BLaER1 treated with 17β-estradiol and CSF1 and Interleukin-3, amounts not matched to agents 10 nM and 100 nM (cell line): ENCODE measurements around the gene FAM83G.

Experiments used
- H3K27ac ChIP-seq, 11 experiments: shearing (Covaris generic); formaldehyde crosslinking; 2 replicates each; pipeline ENCODE4 v1.8.1; 2022
- H3K27me3 ChIP-seq, 11 experiments: shearing (Covaris generic); formaldehyde crosslinking; 2 replicates each; pipeline ENCODE4 v1.8.1; 2022
- H3K36me3 ChIP-seq, 11 experiments: shearing (Covaris generic); formaldehyde crosslinking; 2 replicates each; pipeline ENCODE4 v1.8.1; 2022
- H3K4me1 ChIP-seq, 10 experiments: shearing (Covaris generic); formaldehyde crosslinking; 2 replicates each; pipeline ENCODE4 v1.8.1; 2022
- H3K4me2 ChIP-seq, 11 experiments: shearing (Covaris generic); formaldehyde crosslinking; 2 replicates each; pipeline ENCODE4 v1.8.1; 2022
- H3K4me3 ChIP-seq, 10 experiments: shearing (Covaris generic); formaldehyde crosslinking; 2 replicates each; pipeline ENCODE4 v1.8.1; 2022
- H3K9ac ChIP-seq, 11 experiments: shearing (Covaris generic); formaldehyde crosslinking; 2 replicates each; pipeline ENCODE4 v1.8.1; 2022
- H3K9me3 ChIP-seq, 11 experiments: shearing (Covaris generic); formaldehyde crosslinking; replicated peaks in 1 of 11; 2 replicates each; pipeline ENCODE4 v1.8.1; 2022
- H4K20me1 ChIP-seq, 11 experiments: shearing (Covaris generic); formaldehyde crosslinking; 2 replicates each; pipeline ENCODE4 v1.8.1; 2022
- Cebpa-rat ChIP-seq, 11 experiments: shearing (Covaris generic); IDR thresholded peaks; 2 replicates each; pipeline ENCODE4 v1.8.1; 2022

FAM83G gene

DNA sequence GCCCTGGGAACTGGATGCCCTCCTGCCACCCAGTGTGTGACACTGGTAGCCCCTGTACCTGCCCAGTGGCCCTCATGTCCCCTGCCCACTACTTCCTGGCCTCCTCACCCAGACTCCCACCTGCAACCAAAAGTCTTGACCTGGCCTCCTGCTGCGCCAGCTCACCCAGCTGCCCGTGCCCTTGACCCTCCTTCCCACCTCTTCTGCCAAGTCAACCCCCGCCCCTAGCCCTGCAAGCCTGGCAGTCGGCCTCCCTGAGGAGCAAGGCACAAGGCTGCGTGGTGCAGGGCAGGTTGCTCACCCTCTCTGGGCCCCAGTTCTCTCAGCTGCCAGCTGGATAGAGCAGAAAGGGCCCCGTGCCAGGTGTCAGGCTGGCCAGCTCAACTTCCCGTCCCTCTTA, 12.3 kb upstream of the FAM83G start:
- no peaks in the 10 kb centered on the region for H3K27me3 ChIP-seq
- peaks cover 5 to 24% (median 14%) of the 10 kb centered on the region in 10 experiments; a peak in 16 of 20 replicates for H3K4me1 ChIP-seq
- no peak for TF ChIP-seq Cebpa-rat (IDR thresholded peaks at IDR 0.05)

DNA sequence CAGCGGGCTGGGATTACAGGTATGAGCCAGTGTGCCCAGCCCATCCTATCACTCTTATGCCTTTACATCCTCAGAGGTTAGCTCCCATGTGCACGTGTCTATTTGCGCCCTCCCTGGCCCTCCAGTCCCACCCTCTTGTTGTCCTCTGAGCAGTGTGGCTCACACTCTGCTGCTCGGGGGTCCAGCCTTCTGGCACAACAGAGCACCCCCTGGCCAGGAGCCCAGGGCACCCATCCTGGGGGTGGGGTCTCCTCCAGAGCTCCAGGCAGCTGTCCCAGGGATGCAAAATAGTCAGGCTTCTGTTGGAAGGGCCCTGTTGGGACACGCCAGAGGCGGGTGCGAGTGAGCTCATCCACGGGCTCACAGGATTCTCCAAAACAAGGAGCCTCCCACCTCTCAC, 11.7 kb upstream of the FAM83G start:
- H3K27me3 ChIP-seq = no peaks in the 10 kb centered on the region
- no peak overlapping the region for H3K27ac ChIP-seq
- peaks cover 0 to 42% (median 25%) of the 10 kb centered on the region in 11 experiments; a peak in 16 of 22 replicates for H4K20me1 ChIP-seq
- no peak overlapping the region for H3K4me2 ChIP-seq
- H3K4me3 ChIP-seq = no peak overlapping the region
- TF ChIP-seq Cebpa-rat (IDR thresholded peaks at IDR 0.05) = no peak
- H3K9ac ChIP-seq = 0 out of 22 replicates have a peak overlapping the region, but pooled peaks of 1 of the 11 experiments have one; percentile 8
- peaks cover 3 to 13% (median 6%) of the 10 kb centered on the region in 11 experiments; a peak in 20 of 22 replicates for H3K36me3 ChIP-seq
- H3K9me3 ChIP-seq = no peaks in the 10 kb centered on the region
- H3K4me1 ChIP-seq = peaks cover 5 to 30% (median 14%) of the 10 kb centered on the region in 10 experiments; a peak in 17 of 20 replicates

More for the DNA sequence above, 12.3 kb upstream of the FAM83G start:
- Histone ChIP-seq H3K9me3 (no peaks in the 10 kb centered on the region), H3K9ac (0 out of 22 replicates have a peak overlapping the region, but pooled peaks of 2 of the 11 experiments have one; percentile 2 to 8), H3K4me2 (no peak overlapping the region), H3K4me3 (no peak overlapping the region), H3K36me3 (peaks cover 9 to 19% (median 12%) of the 10 kb centered on the region in 11 experiments; a peak in 21 of 22 replicates), H3K27ac (no peak overlapping the region), H4K20me1 (peaks cover 0 to 48% (median 31%) of the 10 kb centered on the region in 11 experiments; a peak in 16 of 22 replicates)

DNA sequence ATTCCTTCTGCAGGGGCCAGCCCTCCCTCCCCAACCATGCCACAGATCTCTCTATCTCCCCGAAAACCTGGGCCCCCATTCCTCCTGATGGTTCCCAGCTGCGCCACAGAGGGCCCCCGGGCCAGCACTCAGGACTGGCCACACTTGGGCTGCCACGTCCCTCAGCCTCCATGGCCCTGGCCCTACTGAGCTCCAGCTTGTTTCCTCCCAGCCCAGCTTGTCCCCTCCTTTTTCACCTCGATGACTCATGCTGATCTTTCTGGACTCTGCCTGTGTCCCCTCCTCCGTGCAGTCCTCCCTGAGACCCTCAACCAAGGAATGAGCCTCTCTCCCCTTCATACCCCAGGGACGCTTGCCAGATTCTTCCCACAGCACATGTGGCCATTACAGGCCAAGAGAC, 10.9 kb upstream of the FAM83G start:
- no peaks in the 10 kb centered on the region for H3K9me3 ChIP-seq
- H3K4me2 ChIP-seq = peak overlapping the region in 3 of 11 experiments; percentile 53 to 67 (median 53); a peak in 4 of 22 replicates
- peaks cover 6 to 38% (median 19%) of the 10 kb centered on the region in 10 experiments; a peak in 17 of 20 replicates for H3K4me1 ChIP-seq
- H3K9ac ChIP-seq = no peak overlapping the region
- no peak overlapping the region for H3K27ac ChIP-seq
- H4K20me1 ChIP-seq = peaks cover 0 to 33% (median 16%) of the 10 kb centered on the region in 11 experiments; a peak in 13 of 22 replicates
- no peak for TF ChIP-seq Cebpa-rat (IDR thresholded peaks at IDR 0.05)
- no peak overlapping the region for H3K4me3 ChIP-seq
- no peaks in the 10 kb centered on the region for H3K27me3 ChIP-seq
- H3K36me3 ChIP-seq = peaks cover 0 to 4% (median 0%) of the 10 kb centered on the region in 11 experiments; a peak in 3 of 22 replicates

DNA sequence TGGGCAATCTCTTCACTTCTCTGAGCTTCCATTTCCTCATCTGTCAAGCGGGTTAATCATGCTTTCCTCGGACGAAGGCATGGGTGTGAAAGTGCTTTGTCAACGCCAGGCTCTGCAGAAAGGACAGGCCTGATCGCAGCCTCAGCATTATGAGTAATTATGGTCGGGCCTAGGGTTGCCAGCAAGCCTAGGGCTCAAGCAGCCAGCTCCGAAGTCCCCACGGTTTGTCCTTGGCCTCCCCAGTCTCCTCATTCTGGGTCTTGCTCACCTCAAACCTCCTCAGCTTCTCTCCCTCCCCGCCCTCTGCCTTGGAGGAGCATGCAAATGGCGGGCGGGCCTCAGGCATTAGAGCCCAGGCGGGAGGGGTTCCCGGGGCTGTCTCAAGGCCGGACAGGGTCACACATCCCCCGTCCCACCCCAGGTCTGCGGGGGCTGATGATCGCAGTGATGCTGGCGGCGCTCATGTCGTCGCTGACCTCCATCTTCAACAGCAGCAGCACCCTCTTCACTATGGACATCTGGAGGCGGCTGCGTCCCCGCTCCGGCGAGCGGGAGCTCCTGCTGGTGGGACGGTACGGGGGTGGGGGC, 10.2 kb upstream of the FAM83G start:
- H3K27me3 ChIP-seq = no peaks in the 10 kb centered on the region
- H3K9ac ChIP-seq = no peak overlapping the region
- peak overlapping the region in 1 of 11 experiments; percentile 57; a peak in 3 of 22 replicates for H3K27ac ChIP-seq

DNA sequence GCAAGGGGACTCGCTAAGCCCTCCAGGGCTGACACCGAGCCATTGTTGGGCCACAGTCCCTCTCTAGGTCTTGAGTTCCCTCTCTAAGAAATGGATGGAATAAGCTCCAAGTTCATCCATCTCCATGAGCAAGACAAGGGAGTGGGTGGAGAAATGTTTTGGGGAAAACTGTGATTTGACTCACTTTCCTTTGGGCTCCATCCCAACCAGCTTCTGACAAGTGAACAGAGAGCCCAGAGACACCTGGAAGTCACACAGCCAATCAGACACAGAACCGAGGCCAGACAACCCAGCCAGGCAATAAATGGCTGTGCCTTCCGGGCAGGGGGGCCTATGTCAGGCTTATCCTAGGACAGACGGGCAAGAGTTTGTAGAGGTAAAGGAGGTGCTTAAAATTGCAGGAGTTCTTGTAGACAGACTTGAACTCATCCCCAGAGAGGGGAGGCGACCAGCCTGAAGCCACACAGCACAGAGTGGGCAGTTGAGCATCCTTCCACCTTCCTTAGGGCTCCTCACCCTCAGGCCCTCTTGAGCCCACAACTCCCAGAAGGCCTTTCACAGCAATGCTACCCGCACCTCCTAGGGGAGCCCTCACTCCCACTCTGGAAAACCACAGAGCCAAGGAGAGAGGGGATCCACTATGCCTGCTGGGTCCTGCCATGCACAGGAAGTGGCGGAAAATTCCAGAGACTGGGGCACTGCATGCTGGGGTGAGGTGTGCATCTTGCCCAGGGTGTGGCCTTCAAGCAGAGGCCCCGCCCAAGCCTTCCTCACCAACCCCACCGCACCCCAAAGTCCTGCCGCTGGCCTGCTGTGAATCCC, 9.5 kb upstream of the FAM83G start:
- Histone ChIP-seq H3K9me3 (no peaks in the 10 kb centered on the region), H4K20me1 (peaks cover 0 to 20% (median 9%) of the 10 kb centered on the region in 11 experiments; a peak in 12 of 22 replicates), H3K9ac (no peak overlapping the region), H3K36me3 (no peaks in the 10 kb centered on the region), H3K27ac (no peak overlapping the region), H3K4me3 (no peak overlapping the region), H3K4me2 (peak overlapping the region in 4 of 11 experiments; percentile 15 to 62 (median 48); a peak in 7 of 22 replicates), H3K4me1 (peaks cover 0 to 38% (median 11%) of the 10 kb centered on the region in 10 experiments; a peak in 12 of 20 replicates), H3K27me3 (no peaks in the 10 kb centered on the region)
- TF ChIP-seq Cebpa-rat (IDR thresholded peaks at IDR 0.05) = no peak

More for the DNA sequence above, 10.2 kb upstream of the FAM83G start:
- Histone ChIP-seq H3K9me3 (no peaks in the 10 kb centered on the region), H4K20me1 (peaks cover 0 to 27% (median 15%) of the 10 kb centered on the region in 11 experiments; a peak in 12 of 22 replicates), H3K4me1 (peaks cover 5 to 38% (median 16%) of the 10 kb centered on the region in 10 experiments; a peak in 16 of 20 replicates), H3K4me2 (peak overlapping the region in 3 of 11 experiments; percentile 41 to 62 (median 54); a peak in 7 of 22 replicates), H3K36me3 (no peaks in the 10 kb centered on the region; a peak in 1 of 22 replicates), H3K4me3 (no peak overlapping the region)
- no peak for TF ChIP-seq Cebpa-rat (IDR thresholded peaks at IDR 0.05)

DNA sequence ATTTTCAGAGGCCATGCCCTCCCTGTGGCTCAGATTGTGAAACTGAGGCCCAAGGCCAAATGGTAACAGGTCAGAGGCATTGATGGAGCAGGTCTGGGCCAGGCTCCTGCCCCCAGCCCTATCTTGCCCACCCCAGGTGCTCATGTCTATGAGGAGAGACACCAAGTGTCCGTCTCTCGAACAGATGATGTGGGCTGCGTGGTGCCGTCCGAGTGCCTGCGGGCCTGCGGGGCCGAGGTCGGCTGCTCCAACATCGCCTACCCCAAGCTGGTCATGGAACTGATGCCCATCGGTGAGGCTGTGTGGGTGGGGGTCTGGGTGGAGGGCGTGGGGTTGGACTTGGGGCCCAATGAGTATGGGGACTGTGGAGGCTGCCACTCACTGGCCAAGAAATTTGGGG, 8.7 kb upstream of the FAM83G start:
- H4K20me1 ChIP-seq = peaks cover 0 to 12% (median 3%) of the 10 kb centered on the region in 11 experiments; a peak in 6 of 22 replicates
- no peak overlapping the region for H3K4me2 ChIP-seq
- no peak overlapping the region for H3K27ac ChIP-seq
- no peak overlapping the region for H3K4me3 ChIP-seq
- no peak overlapping the region for H3K9ac ChIP-seq
- H3K36me3 ChIP-seq = no peaks in the 10 kb centered on the region
- H3K4me1 ChIP-seq = peaks cover 0 to 38% (median 11%) of the 10 kb centered on the region in 10 experiments; a peak in 12 of 20 replicates
- H3K27me3 ChIP-seq = no peaks in the 10 kb centered on the region
- TF ChIP-seq Cebpa-rat (IDR thresholded peaks at IDR 0.05) = no peak
- no peaks in the 10 kb centered on the region for H3K9me3 ChIP-seq

DNA sequence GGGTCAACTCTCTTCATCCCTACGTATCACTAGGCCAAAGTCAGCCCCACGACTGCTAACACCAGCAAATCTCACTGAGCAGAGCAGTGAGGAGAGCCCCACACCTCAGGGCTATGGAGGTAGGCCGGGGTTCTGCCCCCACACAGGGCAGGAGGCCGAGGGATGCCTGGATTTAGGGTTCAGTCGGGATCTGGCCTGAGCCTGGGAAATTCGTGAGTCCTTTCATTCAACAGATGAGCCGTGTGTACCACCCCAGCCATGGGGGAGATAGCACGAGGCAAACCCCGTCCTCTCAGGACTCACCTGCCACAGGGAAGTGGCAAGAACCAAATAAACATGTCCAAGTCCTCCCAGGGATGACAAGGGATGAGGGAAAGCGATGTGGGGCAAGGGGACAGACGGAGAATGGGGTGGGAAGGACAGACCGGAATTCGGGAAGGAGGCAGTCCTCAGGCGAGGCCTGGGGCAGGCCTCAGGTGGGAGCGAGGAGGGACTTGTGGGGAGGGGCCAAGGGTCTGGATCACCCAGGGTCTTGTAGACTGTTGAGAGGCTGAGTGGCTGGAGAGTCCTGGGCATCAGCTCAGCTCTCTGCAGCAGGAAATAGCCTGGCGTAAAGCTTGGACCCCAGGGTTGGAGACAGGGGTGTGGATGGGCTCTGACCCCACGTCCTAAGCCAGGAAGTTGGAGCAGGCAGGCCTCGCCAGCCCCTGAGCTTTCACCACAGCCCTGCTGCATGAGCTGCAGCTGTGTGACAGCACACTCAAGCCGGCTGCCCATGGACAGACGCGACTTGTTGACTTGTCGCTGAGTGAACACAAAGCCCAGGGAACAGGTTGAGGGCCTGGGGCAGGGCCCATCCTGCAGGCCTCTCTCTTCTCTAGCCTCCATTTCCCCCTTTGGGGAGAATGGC, 7.9 kb upstream of the FAM83G start:
- Histone ChIP-seq H3K9ac (no peak overlapping the region), H3K9me3 (no peaks in the 10 kb centered on the region), H3K4me2 (peak overlapping the region in 1 of 11 experiments; percentile 25; a peak in 1 of 22 replicates), H3K4me3 (no peak overlapping the region), H3K27ac (no peak overlapping the region), H3K4me1 (peaks cover 0 to 38% (median 11%) of the 10 kb centered on the region in 10 experiments; a peak in 12 of 20 replicates), H4K20me1 (peaks cover 0 to 5% (median 0%) of the 10 kb centered on the region in 11 experiments; a peak in 2 of 22 replicates), H3K27me3 (peaks cover 0 to 1% (median 0%) of the 10 kb centered on the region in 11 experiments; a peak in 1 of 22 replicates), H3K36me3 (no peaks in the 10 kb centered on the region)
- TF ChIP-seq Cebpa-rat (IDR thresholded peaks at IDR 0.05) = no peak

DNA sequence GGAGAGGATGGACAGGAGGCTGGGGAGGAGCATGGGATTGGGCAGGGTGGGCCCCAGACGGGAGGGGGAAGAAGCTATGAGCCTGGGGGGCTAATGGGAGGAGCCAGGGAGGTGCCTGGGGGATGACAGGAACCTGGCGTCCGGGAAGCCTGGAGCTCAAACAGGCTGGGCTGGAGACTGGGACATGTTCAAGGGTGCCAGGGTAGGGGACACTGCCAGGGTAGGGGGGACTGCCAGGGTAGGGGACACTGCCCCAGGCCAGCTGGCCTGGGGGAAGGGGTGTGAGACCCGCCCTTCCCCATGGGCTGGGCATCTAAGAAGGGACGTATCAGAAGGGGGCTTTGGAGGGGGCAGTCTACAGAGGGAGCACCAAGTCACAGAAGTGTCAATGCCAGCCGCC, 7.0 kb upstream of the FAM83G start:
- H3K27me3 ChIP-seq = peaks cover 0 to 10% (median 0%) of the 10 kb centered on the region in 11 experiments; a peak in 2 of 22 replicates
- peaks cover 0 to 5% (median 0%) of the 10 kb centered on the region in 11 experiments; a peak in 1 of 22 replicates for H4K20me1 ChIP-seq
- no peak overlapping the region for H3K9ac ChIP-seq
- no peak for TF ChIP-seq Cebpa-rat (IDR thresholded peaks at IDR 0.05)
- H3K4me1 ChIP-seq = peaks cover 0 to 38% (median 11%) of the 10 kb centered on the region in 10 experiments; a peak in 12 of 20 replicates
- H3K27ac ChIP-seq = no peak overlapping the region; a peak in 1 of 22 replicates
- no peaks in the 10 kb centered on the region for H3K36me3 ChIP-seq
- peaks cover 0 to 5% (median 3%) of the 10 kb centered on the region in 11 experiments; a peak in 11 of 22 replicates for H3K9me3 ChIP-seq
- H3K4me3 ChIP-seq = no peak overlapping the region
- H3K4me2 ChIP-seq = peak overlapping the region in 2 of 11 experiments; percentile 2 to 25; a peak in 2 of 22 replicates
